H1 (cell line): ENCODE results near the gene TTC5. TPM values are rescaled to one million over a fixed set of nuclear protein-coding genes. Genes with fewer than 3 reads are reported as not detected.

Source experiments
- CTCF ChIA-PET: fragments of 300-600 bp; sonication (Branson Sonifier 250); formaldehyde crosslinking; loops from one replicate; lab custom pipeline; 2021; ENCODE audit not compliant: partially characterized antibody; lab: Charles Lee
- POLR2A ChIA-PET: fragments of 300-600 bp; sonication (Branson Sonifier 250); formaldehyde crosslinking; loops from one replicate; lab custom pipeline; 2021; ENCODE audit warnings: inconsistent platforms; ENCODE audit not compliant: partially characterized antibody; lab: Charles Lee
- DNase-seq, 2 experiments: peaks; one replicate each; pipeline versions ENCODE4 v3.0.0 to v3.0.0-alpha.2; 2010 to 2022; ENCODE audit warnings: low spot score in 2 of 2, low read depth in 1 of 2, mixed read lengths in 1 of 2
- FAIRE-seq: peaks from 2 replicates; lab custom pipeline; 2011; peaks lifted over from hg19 to GRCh38; lab: Jason Lieb, UNC
- H2AFZ ChIP-seq: 2 replicates; pipeline ENCODE4 v1.8.1; 2012; ENCODE audit warnings: low read length, inconsistent platforms
- H2AK5ac ChIP-seq: 2 replicates; pipeline ENCODE4 v1.6.1; 2013; ENCODE audit warnings: low read depth, low read length
- H2BK120ac ChIP-seq: replicated peaks from 2 replicates; pipeline ENCODE3; 2013; ENCODE audit warnings: low read depth, low read length, inconsistent platforms
- H2BK12ac ChIP-seq: 2 replicates; pipeline ENCODE4 v1.6.1; 2013; ENCODE audit warnings: low read depth, low read length
- H2BK15ac ChIP-seq: 2 replicates; pipeline ENCODE4 v1.6.1; 2013; ENCODE audit warnings: low read length
- H2BK20ac ChIP-seq: 2 replicates; pipeline ENCODE4 v1.6.1; 2013; ENCODE audit warnings: low read length
- H2BK5ac ChIP-seq: 2 replicates; pipeline ENCODE4 v1.6.1; 2013; ENCODE audit warnings: low read depth, low read length
- H3K14ac ChIP-seq: 2 replicates; pipeline ENCODE4 v1.6.1; 2013; ENCODE audit warnings: inconsistent platforms; ENCODE audit not compliant: insufficient read length
- H3K18ac ChIP-seq: 2 replicates; pipeline ENCODE4 v1.6.1; 2013; ENCODE audit warnings: low read length; ENCODE audit errors: extremely low read depth
- H3K23ac ChIP-seq: 2 replicates; pipeline ENCODE4 v1.6.1; 2013; ENCODE audit warnings: inconsistent platforms; ENCODE audit not compliant: insufficient read length
- H3K23me2 ChIP-seq: 2 replicates; pipeline ENCODE4 v1.6.1; 2013; ENCODE audit warnings: low read depth, low read length
- H3K27ac ChIP-seq: 2 replicates; pipeline ENCODE4 v1.6.1; 2011; ENCODE audit warnings: low read depth, low read length, inconsistent platforms
- H3K27me3 ChIP-seq, 4 experiments: replicated peaks in 1 of 4; 1 replicate in 1 of 4; 2 replicates in 3 of 4; pipeline versions ENCODE4 v1.6.1 to v1.8.1; 2011 to 2013; ENCODE audit warnings: low read length in 3 of 4, mild to moderate bottlenecking in 3 of 4, inconsistent platforms in 2 of 4, mixed read lengths in 2 of 4, moderate library complexity in 1 of 4; ENCODE audit not compliant: control insufficient read depth in 3 of 4, insufficient read depth in 3 of 4; ENCODE audit errors: extremely low read depth in 1 of 4
- H3K36me3 ChIP-seq, 4 experiments: 2 replicates each; pipeline versions ENCODE4 v1.6.1 to v1.8.1; 2011 to 2013; ENCODE audit warnings: mild to moderate bottlenecking in 4 of 4, low read length in 3 of 4, moderate library complexity in 2 of 4, control low read depth in 1 of 4, inconsistent platforms in 1 of 4; ENCODE audit not compliant: insufficient read depth in 4 of 4, control insufficient read depth in 2 of 4
- H3K4ac ChIP-seq: replicated peaks from 2 replicates; pipeline ENCODE3; 2013; ENCODE audit warnings: low read length, low read depth, mixed read lengths, inconsistent platforms; ENCODE audit not compliant: insufficient read length
- H3K4me1 ChIP-seq, 4 experiments: replicated peaks in 1 of 4; 1 replicate in 1 of 4; 2 replicates in 3 of 4; pipeline versions ENCODE4 v1.6.1 to v1.8.1; 2011 to 2013; ENCODE audit warnings: low read length in 3 of 4, inconsistent platforms in 2 of 4, mixed read lengths in 1 of 4; ENCODE audit not compliant: insufficient read depth in 4 of 4, control insufficient read depth in 3 of 4
- H3K4me2 ChIP-seq, 2 experiments: 2 replicates each; pipeline versions ENCODE4 v1.6.1 to v1.8.1; 2011 to 2013; ENCODE audit warnings: low read depth in 2 of 2, low read length in 2 of 2, control low read depth in 1 of 2, inconsistent platforms in 1 of 2, mild to moderate bottlenecking in 1 of 2; ENCODE audit not compliant: insufficient read depth in 1 of 2
- H3K4me3 ChIP-seq, 4 experiments: fragments of 200-600, 300-600 bp in 1 of 4; sonication (generic), shearing (Covaris generic), sonication (Bioruptor Twin) in 1 of 4; 2 replicates each; pipeline versions ENCODE4 v1.5.1 to v1.8.1; 2011 to 2016; ENCODE audit warnings: low read length in 4 of 4, low read depth in 3 of 4, control low read depth in 2 of 4, inconsistent platforms in 2 of 4, mild to moderate bottlenecking in 2 of 4, mixed read lengths in 1 of 4, moderate library complexity in 1 of 4; ENCODE audit not compliant: insufficient read depth in 2 of 4; ENCODE audit errors: extremely low read depth in 1 of 4
- H3K56ac ChIP-seq: replicated peaks from 2 replicates; pipeline ENCODE3; 2013; ENCODE audit warnings: low read depth, mild to moderate bottlenecking, mixed read lengths, low read length, inconsistent platforms; ENCODE audit not compliant: insufficient read length
- H3K79me1 ChIP-seq: 2 replicates; pipeline ENCODE4 v1.6.1; 2013; ENCODE audit warnings: low read depth, low read length, control low read depth
- H3K79me2 ChIP-seq, 2 experiments: 2 replicates each; pipeline versions ENCODE4 v1.6.1 to v1.8.1; 2012 to 2013; ENCODE audit warnings: low read length in 2 of 2, mild to moderate bottlenecking in 2 of 2, inconsistent platforms in 1 of 2; ENCODE audit not compliant: insufficient read depth in 2 of 2, control insufficient read depth in 1 of 2
- H3K9ac ChIP-seq, 4 experiments: replicated peaks in 1 of 4; 1 replicate in 1 of 4; 2 replicates in 3 of 4; pipeline versions ENCODE4 v1.6.1 to v1.8.1; 2011 to 2013; ENCODE audit warnings: low read depth in 3 of 4, low read length in 3 of 4, control low read depth in 2 of 4, mild to moderate bottlenecking in 2 of 4, moderate library complexity in 2 of 4, inconsistent platforms in 1 of 4; ENCODE audit errors: extremely low read depth in 1 of 4
- H3K9me3 ChIP-seq, 2 experiments: 2 replicates each; pipeline versions ENCODE4 v1.6.1 to v1.8.1; 2012 to 2013; ENCODE audit warnings: mild to moderate bottlenecking in 2 of 2, moderate library complexity in 2 of 2, control low read depth in 1 of 2, inconsistent platforms in 1 of 2, low read depth in 1 of 2, low read length in 1 of 2, mixed read lengths in 1 of 2; ENCODE audit not compliant: insufficient read depth in 2 of 2
- H4K20me1 ChIP-seq, 2 experiments: replicated peaks in 1 of 2; 2 replicates each; pipeline versions ENCODE3 to v1.8.1; 2011 to 2013; ENCODE audit warnings: inconsistent platforms in 2 of 2, low read length in 2 of 2, mild to moderate bottlenecking in 1 of 2; ENCODE audit not compliant: insufficient read depth in 2 of 2, control insufficient read depth in 1 of 2
- H4K5ac ChIP-seq: 2 replicates; pipeline ENCODE4 v1.6.1; 2013; ENCODE audit warnings: low read length, low read depth, mixed read lengths, inconsistent platforms; ENCODE audit not compliant: insufficient read length
- H4K8ac ChIP-seq: 2 replicates; pipeline ENCODE4 v1.8.0; 2013; ENCODE audit warnings: mild to moderate bottlenecking, moderate library complexity, low read length, inconsistent platforms; ENCODE audit not compliant: insufficient read depth; ENCODE audit errors: extremely low read depth
- H4K91ac ChIP-seq: replicated peaks from 2 replicates; pipeline ENCODE3; 2013; ENCODE audit warnings: low read length, mixed read lengths, inconsistent platforms; ENCODE audit not compliant: insufficient read length
- CEBPB ChIP-seq: IDR thresholded peaks from 2 replicates; pipeline ENCODE4 v1.6.1; 2012; ENCODE audit warnings: low read depth, low read length
- GABPA ChIP-seq: IDR thresholded peaks from 2 replicates; pipeline ENCODE4 v1.6.1; 2011; ENCODE audit warnings: mild to moderate bottlenecking, low read length, moderate library complexity, borderline replicate concordance; ENCODE audit not compliant: insufficient read depth
- WGBS, 2 experiments: shearing (Covaris generic) in 1 of 2; methylation state at CpG; one replicate each; pipeline versions ENCODE4 v1.1.6 to v1.1.7; 2013 to 2015; ENCODE audit warnings: low lambda C conversion rate in 2 of 2, mixed read lengths in 2 of 2, inconsistent platforms in 1 of 2, low coverage in 1 of 2, missing lambda C conversion rate in 1 of 2; ENCODE audit not compliant: insufficient replicate concordance in 2 of 2, insufficient coverage in 1 of 2, insufficient read length in 1 of 2; ENCODE audit errors: extremely low coverage in 1 of 2, missing lambda C conversion rate in 1 of 2; 5-methylcytosine and 5-hydroxymethylcytosine counted together
- polyA plus RNA-seq, 7 experiments: library from polyadenylated mRNA; depleted of rRNA in 3 of 7; stranded (reverse) in 5 of 7; unstranded in 2 of 7; fragments of >200 nt in 5 of 7; fragments of 200-250 nt in 2 of 7; gene quantifications; 1 replicate in 5 of 7; 2 replicates in 1 of 7; 4 replicates in 1 of 7; pipeline versions ENCODE4 v1.2.1 to v1.2.3, GENCODE V29; 2011 to 2013; ENCODE audit warnings: missing spikeins in 2 of 7, mixed read lengths in 2 of 7
- total RNA-seq: library from RNA; stranded (reverse); fragmentation: NEBNext Ultra II Directional; extraction: Animal tissue kit (Norgen Biotek cat#: 25700); gene quantifications from 2 replicates; pipeline ENCODE4 v1.2.1, GENCODE V29; 2021

TTC5 gene
- total and polyA plus RNA-seq, 2 of the 8 experiments (the other 6 are each of a cell fraction or from before 2014, with no cell fraction given), result 9.1 to 18.0 TPM

DNA sequence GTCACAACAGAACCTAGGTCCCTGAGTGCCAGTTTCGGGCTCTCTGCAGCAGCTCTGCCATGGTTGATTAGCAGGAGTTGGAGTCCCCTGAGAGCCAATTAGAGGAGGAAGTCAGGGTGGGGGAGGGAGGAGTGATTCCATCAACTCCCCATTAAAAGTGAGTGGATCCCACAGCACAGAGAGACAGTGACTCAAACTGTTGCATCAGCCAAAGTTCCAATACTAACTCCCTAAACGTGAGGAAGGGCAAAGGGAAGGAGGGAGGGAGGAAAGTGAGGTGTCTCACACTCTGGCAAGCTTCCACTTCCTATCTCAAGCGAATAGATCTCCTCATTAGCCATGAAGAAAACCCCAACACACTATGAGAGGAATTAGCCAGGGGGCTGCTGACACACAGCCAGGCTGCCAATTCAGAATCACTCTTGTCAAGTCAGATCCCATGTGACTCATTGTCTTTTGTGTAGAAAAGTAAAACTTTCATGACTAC is 43.1 kb downstream of the TTC5 start:
- 0 out of 2 replicates have a peak, but pooled peaks have one; percentile 26 for TF ChIP-seq CEBPB
- TF ChIP-seq GABPA, result no peak
- no peak overlapping the region for H2AFZ ChIP-seq
- DNase-seq, result no peak

More for the DNA sequence above, 43.1 kb downstream of the TTC5 start:
- peak overlapping the region in 1 of 2 experiments; percentile 29; a peak in 3 of 4 replicates for H3K4me2 ChIP-seq
- H3K9ac ChIP-seq, result no peak overlapping the region; a peak in 1 of 7 replicates
- no peak overlapping the region for H4K5ac ChIP-seq
- H3K36me3 ChIP-seq, result no peaks in the 10 kb centered on the region
- no peak overlapping the region for H4K8ac ChIP-seq
- H3K4ac ChIP-seq, result no peak overlapping the region
- H2AK5ac ChIP-seq, result no peak overlapping the region
- POLR2A ChIA-PET, result no interaction called here
- no peaks in the 10 kb centered on the region for H3K27me3 ChIP-seq
- H2BK5ac ChIP-seq, result no peak overlapping the region
- H3K4me1 ChIP-seq, result no peaks in the 10 kb centered on the region; a peak in 2 of 7 replicates
- H3K27ac ChIP-seq, result no peak overlapping the region
- no peak overlapping the region for H2BK120ac ChIP-seq
- H3K14ac ChIP-seq, result no peak overlapping the region
- CTCF ChIA-PET, result no interaction called here
- H3K79me2 ChIP-seq, result no peaks in the 10 kb centered on the region
- H3K23ac ChIP-seq, result no peak overlapping the region
- no peak overlapping the region for H2BK20ac ChIP-seq
- no peaks in the 10 kb centered on the region for H4K20me1 ChIP-seq
- no peak overlapping the region for H2BK12ac ChIP-seq
- H3K79me1 ChIP-seq, result no peaks in the 10 kb centered on the region
- 41% methylated on average over 3 of the region's 3 CpGs; no CpG with 5 or more reads in 1 of the 2 experiments for WGBS, 2 experiments
- H3K4me3 ChIP-seq, result no peak overlapping the region
- FAIRE-seq, result no peak
- no peak overlapping the region for H3K18ac ChIP-seq
- no peak overlapping the region for H3K56ac ChIP-seq
- no peaks in the 10 kb centered on the region for H3K23me2 ChIP-seq
- H3K9me3 ChIP-seq, result peaks cover 3 to 13% of the 10 kb centered on the region in 2 experiments; a peak in 1 of 4 replicates
- H4K91ac ChIP-seq, result no peak overlapping the region
- no peak overlapping the region for H2BK15ac ChIP-seq
